ENCODE results near the gene SLC25A40.

- no peak for TF ChIP-seq POLR2AphosphoS5 (IDR thresholded peaks at IDR 0.05; ENCODE audit: borderline replicate concordance, low read depth, low read length)
- TF ChIP-seq EZH2 (IDR thresholded peaks at IDR 0.05): no peak
- no peak for TF ChIP-seq FOXP2 (optimal IDR thresholded peaks at IDR 0.05; ENCODE audit: control extremely low read depth, extremely low read length, insufficient read depth)
Measured at GRCh38 chr7:87810130-87810529, 66.0 kb downstream of the SLC25A40 start.
